Measurements from ENCODE around the gene TTC28.

DNA sequence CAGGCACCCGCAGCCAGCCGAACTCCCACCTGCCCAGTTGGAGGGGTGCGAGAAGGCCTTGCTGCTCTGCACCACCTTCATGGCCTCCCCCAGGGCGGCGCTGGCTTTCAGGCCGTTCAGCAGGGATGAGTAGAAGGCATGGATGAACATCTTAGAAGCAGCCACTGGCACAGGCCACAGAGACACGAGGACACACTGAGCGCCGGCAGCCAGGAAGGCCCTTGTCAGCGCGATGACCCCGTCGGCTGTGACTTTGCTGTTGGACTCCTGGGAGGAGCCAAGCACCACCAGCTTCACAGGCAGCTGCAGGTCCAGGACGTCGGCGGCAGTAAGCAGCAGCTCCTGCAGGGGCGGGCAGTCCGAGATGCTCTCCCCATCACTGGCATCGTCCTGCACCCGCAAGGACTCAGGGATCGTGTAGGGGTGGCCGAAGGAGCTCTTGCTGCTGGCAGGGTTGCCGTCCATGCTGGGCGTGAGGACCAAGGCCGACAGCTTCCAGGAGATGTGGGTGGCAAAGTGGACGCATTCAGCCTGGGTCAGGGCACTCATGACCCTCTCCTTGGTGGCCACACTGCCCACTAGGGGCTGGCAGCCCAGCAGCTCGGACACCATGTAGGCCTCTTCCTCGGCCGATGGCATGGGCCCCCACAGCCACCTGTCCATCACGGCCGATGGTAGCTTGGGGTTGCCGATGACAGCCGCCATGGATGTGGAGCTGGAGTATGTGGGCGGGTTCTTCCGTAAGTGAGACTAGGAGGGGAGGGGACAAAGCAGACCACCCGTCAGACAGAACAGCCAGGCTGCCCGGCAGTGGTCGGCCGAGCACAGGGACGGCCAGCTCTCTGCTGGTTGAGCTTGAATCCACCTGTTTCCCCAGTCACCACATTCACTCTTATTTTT is 680.9 kb downstream of the TTC28 start:
- TF ChIP-seq OSR2 (tag by site-specific recombination; IDR thresholded peaks at IDR 0.05) (no peak), MZF1 (tag by site-specific recombination; IDR thresholded peaks at IDR 0.05; ENCODE audit: borderline replicate concordance) (no peak), ZNF391 (tag by site-specific recombination; IDR thresholded peaks at IDR 0.05; ENCODE audit: borderline replicate concordance, low read depth) (no peak), ZNF792 (tag by site-specific recombination; IDR thresholded peaks at IDR 0.05) (no peak), ZSCAN30 (tag by site-specific recombination; IDR thresholded peaks at IDR 0.05) (no peak), ZNF394 (tag by site-specific recombination; IDR thresholded peaks at IDR 0.05; ENCODE audit: borderline replicate concordance) (no peak), ZNF677 (tag by site-specific recombination; IDR thresholded peaks at IDR 0.05) (no peak), YY1 (tag by site-specific recombination; IDR thresholded peaks at IDR 0.05) (no peak), KLF9 (tag by site-specific recombination; IDR thresholded peaks at IDR 0.05; ENCODE audit: low read depth) (no peak), ZNF423 (tag by site-specific recombination; IDR thresholded peaks at IDR 0.05) (no peak), ZNF426 (tag by site-specific recombination; IDR thresholded peaks at IDR 0.05) (no peak)
- TF ChIP-seq, protein P1, sequence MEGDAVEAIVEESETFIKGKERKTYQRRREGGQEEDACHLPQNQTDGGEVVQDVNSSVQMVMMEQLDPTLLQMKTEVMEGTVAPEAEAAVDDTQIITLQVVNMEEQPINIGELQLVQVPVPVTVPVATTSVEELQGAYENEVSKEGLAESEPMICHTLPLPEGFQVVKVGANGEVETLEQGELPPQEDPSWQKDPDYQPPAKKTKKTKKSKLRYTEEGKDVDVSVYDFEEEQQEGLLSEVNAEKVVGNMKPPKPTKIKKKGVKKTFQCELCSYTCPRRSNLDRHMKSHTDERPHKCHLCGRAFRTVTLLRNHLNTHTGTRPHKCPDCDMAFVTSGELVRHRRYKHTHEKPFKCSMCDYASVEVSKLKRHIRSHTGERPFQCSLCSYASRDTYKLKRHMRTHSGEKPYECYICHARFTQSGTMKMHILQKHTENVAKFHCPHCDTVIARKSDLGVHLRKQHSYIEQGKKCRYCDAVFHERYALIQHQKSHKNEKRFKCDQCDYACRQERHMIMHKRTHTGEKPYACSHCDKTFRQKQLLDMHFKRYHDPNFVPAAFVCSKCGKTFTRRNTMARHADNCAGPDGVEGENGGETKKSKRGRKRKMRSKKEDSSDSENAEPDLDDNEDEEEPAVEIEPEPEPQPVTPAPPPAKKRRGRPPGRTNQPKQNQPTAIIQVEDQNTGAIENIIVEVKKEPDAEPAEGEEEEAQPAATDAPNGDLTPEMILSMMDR (tag by site-specific recombination; IDR thresholded peaks at IDR 0.05) = no peak
- TF ChIP-seq, protein P2, sequence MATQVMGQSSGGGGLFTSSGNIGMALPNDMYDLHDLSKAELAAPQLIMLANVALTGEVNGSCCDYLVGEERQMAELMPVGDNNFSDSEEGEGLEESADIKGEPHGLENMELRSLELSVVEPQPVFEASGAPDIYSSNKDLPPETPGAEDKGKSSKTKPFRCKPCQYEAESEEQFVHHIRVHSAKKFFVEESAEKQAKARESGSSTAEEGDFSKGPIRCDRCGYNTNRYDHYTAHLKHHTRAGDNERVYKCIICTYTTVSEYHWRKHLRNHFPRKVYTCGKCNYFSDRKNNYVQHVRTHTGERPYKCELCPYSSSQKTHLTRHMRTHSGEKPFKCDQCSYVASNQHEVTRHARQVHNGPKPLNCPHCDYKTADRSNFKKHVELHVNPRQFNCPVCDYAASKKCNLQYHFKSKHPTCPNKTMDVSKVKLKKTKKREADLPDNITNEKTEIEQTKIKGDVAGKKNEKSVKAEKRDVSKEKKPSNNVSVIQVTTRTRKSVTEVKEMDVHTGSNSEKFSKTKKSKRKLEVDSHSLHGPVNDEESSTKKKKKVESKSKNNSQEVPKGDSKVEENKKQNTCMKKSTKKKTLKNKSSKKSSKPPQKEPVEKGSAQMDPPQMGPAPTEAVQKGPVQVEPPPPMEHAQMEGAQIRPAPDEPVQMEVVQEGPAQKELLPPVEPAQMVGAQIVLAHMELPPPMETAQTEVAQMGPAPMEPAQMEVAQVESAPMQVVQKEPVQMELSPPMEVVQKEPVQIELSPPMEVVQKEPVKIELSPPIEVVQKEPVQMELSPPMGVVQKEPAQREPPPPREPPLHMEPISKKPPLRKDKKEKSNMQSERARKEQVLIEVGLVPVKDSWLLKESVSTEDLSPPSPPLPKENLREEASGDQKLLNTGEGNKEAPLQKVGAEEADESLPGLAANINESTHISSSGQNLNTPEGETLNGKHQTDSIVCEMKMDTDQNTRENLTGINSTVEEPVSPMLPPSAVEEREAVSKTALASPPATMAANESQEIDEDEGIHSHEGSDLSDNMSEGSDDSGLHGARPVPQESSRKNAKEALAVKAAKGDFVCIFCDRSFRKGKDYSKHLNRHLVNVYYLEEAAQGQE (tag by site-specific recombination; IDR thresholded peaks at IDR 0.05) = no peak
- TF ChIP-seq, protein P3, sequence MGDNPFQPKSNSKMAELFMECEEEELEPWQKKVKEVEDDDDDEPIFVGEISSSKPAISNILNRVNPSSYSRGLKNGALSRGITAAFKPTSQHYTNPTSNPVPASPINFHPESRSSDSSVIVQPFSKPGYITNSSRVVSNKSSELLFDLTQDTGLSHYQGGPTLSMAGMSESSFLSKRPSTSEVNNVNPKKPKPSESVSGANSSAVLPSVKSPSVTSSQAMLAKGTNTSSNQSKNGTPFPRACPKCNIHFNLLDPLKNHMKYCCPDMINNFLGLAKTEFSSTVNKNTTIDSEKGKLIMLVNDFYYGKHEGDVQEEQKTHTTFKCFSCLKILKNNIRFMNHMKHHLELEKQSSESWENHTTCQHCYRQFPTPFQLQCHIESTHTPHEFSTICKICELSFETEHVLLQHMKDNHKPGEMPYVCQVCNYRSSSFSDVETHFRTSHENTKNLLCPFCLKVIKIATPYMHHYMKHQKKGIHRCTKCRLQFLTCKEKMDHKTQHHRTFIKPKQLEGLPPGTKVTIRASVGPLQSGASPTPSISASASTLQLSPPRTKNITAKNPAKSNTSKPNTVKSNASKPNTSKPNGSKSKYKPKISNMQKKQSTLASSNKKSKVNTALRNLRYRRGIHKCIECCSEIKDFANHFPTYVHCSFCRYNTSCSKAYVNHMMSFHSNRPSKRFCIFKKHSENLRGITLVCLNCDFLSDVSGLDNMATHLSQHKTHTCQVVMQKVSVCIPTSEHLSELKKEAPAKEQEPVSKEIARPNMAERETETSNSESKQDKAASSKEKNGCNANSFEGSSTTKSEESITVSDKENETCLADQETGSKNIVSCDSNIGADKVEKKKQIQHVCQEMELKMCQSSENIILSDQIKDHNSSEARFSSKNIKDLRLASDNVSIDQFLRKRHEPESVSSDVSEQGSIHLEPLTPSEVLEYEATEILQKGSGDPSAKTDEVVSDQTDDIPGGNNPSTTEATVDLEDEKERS (tag by site-specific recombination; IDR thresholded peaks at IDR 0.05) = no peak

All from HEK293 (cell line).